GM11168 (cell line): Measurements from ENCODE around the gene ACSF3.
"Not testable (repeated sequence)": the region's sequence is repeated elsewhere in the genome, so short reads cannot be mapped to it uniquely, and the experiment has no call there.

ENCODE experiments used
- in situ Hi-C: fragments of 300-500 bp; cut with MboI; formaldehyde crosslinking; loops from one replicate; pipeline ENCODE4 v1.12.0; 2022; ENCODE audit warnings: low sequenced_read_pairs; ENCODE audit not compliant: unreplicated experiment

The ACSF3 gene

GRCh38 chr16:89090669-89091426, 2.8 kb upstream of the ACSF3 start:
- in situ Hi-C loops = no loop called here

GRCh38 chr16:89092013-89092412, 1.6 kb upstream of the ACSF3 start:
- in situ Hi-C loops = no loop called here

- in situ Hi-C loops = not testable (repeated sequence)
Observed at GRCh38 chr16:89093252-89093601, 425 bp upstream of the ACSF3 start.

- in situ Hi-C loops = no loop called here
Observed at GRCh38 chr16:89094252-89094879, 714 bp downstream of the ACSF3 start.

GRCh38 chr16:89094880-89095258, 1.2 kb downstream of the ACSF3 start:
- in situ Hi-C loops = no loop called here

- in situ Hi-C loops = no loop called here
Observed at GRCh38 chr16:89095491-89095951, 1.9 kb downstream of the ACSF3 start.

- in situ Hi-C loops = no loop called here
Observed at GRCh38 chr16:89096042-89096717, 2.5 kb downstream of the ACSF3 start.

- in situ Hi-C loops = no loop called here
Observed at GRCh38 chr16:89096768-89097391, 3.2 kb downstream of the ACSF3 start.

GRCh38 chr16:89097392-89097772, 3.7 kb downstream of the ACSF3 start:
- in situ Hi-C loops = no loop called here

GRCh38 chr16:89098767-89099430, 5.2 kb downstream of the ACSF3 start:
- in situ Hi-C loops = no loop called here

GRCh38 chr16:89099905-89100304, 6.3 kb downstream of the ACSF3 start:
- in situ Hi-C loops = no loop called here

GRCh38 chr16:89100601-89101302, 7.1 kb downstream of the ACSF3 start:
- in situ Hi-C loops = no loop called here

GRCh38 chr16:89101303-89102040, 7.8 kb downstream of the ACSF3 start:
- in situ Hi-C loops = no loop called here

- in situ Hi-C loops = no loop called here
Observed at GRCh38 chr16:89102041-89102471, 8.4 kb downstream of the ACSF3 start.

GRCh38 chr16:89102481-89103073, 8.9 kb downstream of the ACSF3 start:
- in situ Hi-C loops = no loop called here

GRCh38 chr16:89103156-89103555, 9.5 kb downstream of the ACSF3 start:
- in situ Hi-C loops = no loop called here

GRCh38 chr16:89103781-89104180, 10.1 kb downstream of the ACSF3 start:
- in situ Hi-C loops = no loop called here

- in situ Hi-C loops = no loop called here
Observed at GRCh38 chr16:89104303-89104702, 10.7 kb downstream of the ACSF3 start.
